Ovary (tissue), 9 donors: ENCODE measurements around the gene PNMA6E. TPM values are rescaled to one million over a fixed set of nuclear protein-coding genes. Genes with fewer than 3 reads are reported as not detected.

Experiments used
- DNase-seq, 5 donors: peaks; one replicate each; pipeline ENCODE4 v3.0.0-alpha.2; 2019 to 2020
- H3K27ac ChIP-seq, 2 donors: fragments of 200-600 bp; one replicate each; pipeline versions ENCODE4 v1.5.1 to v1.8.0; 2019 to 2022
- H3K27me3 ChIP-seq: fragments of 200-600 bp; one replicate; pipeline ENCODE4 v1.8.0; 2022
- H3K36me3 ChIP-seq: fragments of 200-600 bp; sonication (generic); one replicate; pipeline ENCODE4 v1.5.1; 2019
- H3K4me1 ChIP-seq: one replicate; pipeline ENCODE4 v1.8.1; 2013; ENCODE audit warnings: mild to moderate bottlenecking, moderate library complexity; ENCODE audit not compliant: insufficient read depth
- H3K4me3 ChIP-seq: fragments of 200-600 bp; sonication (generic); one replicate; pipeline ENCODE4 v1.5.1; 2017
- H3K9me3 ChIP-seq, 2 donors: fragments of 200-600 bp in 1 of 2; sonication (generic) in 1 of 2; one replicate each; pipeline versions ENCODE4 v1.5.1 to v1.8.1; 2013 to 2019; ENCODE audit warnings: mild to moderate bottlenecking in 1 of 2, moderate library complexity in 1 of 2
- CTCF ChIP-seq, 3 donors: fragments of 450-650 bp in 2 of 3; fragments of 200-600 bp in 1 of 3; IDR thresholded peaks; one replicate each; pipeline versions ENCODE4 v1.5.1 to v1.8.0; 2016 to 2022; ENCODE audit warnings: antibody characterized with exemption in 3 of 3, mild to moderate bottlenecking in 1 of 3
- EP300 ChIP-seq: sonication (generic); formaldehyde crosslinking; IDR thresholded peaks from one replicate; pipeline ENCODE4 v1.6.1; 2017; ENCODE audit warnings: antibody characterized with exemption
- POLR2A ChIP-seq: fragments of 450-650 bp; IDR thresholded peaks from one replicate; pipeline ENCODE4 v1.6.1; 2017; ENCODE audit warnings: antibody characterized with exemption, mild to moderate bottlenecking, moderate library complexity
- WGBS, 3 donors: extraction: QIAGEN DNeasy Blood & Tissue Kit in 1 of 3; methylation state at CpG; one replicate each; pipeline versions ENCODE4 v1.1.5 to v1.1.7; 2013 to 2017; 5-methylcytosine and 5-hydroxymethylcytosine counted together
- intact Hi-C, 4 donors: fragments of 100-400 bp; cut with DNase I; formaldehyde crosslinking; loops; one replicate each; pipeline versions ENCODE4 v1.11.0 to v1.15.1; 2022 to 2023
- polyA plus RNA-seq, 2 donors: library from polyadenylated mRNA; stranded (reverse); fragments of 200-250 nt in 1 of 2; fragments of 350-450 nt in 1 of 2; fragmentation: Illumina TruSeq in 1 of 2; extraction: RNeasy Lipid Tissue Mini Kit (QIAGEN cat#74804) in 1 of 2; gene quantifications; one replicate each; pipeline ENCODE4 v1.2.3, GENCODE V29; 2013 to 2014
- total RNA-seq, 7 donors: library from RNA; depleted of rRNA in 2 of 7; stranded (reverse); fragments of >200 nt in 2 of 7; fragmentation: NEBNext Ultra II Directional in 3 of 7; extraction: Animal tissue kit (Norgen Biotek cat#: 25700) in 3 of 7; gene quantifications; one replicate each; pipeline versions ENCODE4 v1.1.0 to v1.2.4, GENCODE V29; 2016 to 2023
- donor health status: DM: no; HTN: no; CAD: no; lungs with moderate emphysema.
- donor health status: DM: no; HTN: no; CAD: no.
- donor health status: Bipolar disorder and iron deficiency.
- donor health status: DM: yes; HTN: yes; CAD: no.
- donor health status: DM: no; HTN: no; CAD: no.
- donor health status: DM: yes; HTN: yes; CAD: no.

Gene PNMA6E
- total and polyA plus RNA-seq, 9 donors: 0.10 to 3.5 (median 2.5) TPM

DNA sequence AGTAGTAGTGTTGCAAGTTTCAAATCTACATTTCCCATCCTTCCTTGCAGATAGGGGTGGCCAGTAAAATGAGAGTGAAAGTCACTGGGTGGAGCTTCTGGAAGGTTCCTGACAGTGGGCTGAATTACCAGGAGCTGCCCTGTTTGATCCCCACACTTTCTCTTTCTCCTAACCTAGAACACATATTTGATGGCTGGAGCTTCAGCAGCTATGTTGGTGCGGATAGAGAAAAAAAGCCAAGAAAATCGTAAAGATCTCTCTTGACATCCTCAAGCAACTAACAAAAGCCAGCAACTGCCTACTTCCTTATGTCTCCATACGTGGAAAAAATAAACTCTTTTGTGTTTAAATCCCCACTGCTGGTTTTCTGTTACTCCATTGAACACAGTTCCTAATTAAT lies 35.0 kb downstream of the PNMA6E start:
- TF ChIP-seq POLR2A (no peak), CTCF (IDR thresholded peaks at IDR 0.05) (no peak), EP300 (no peak)
- H3K4me3 ChIP-seq: no peak overlapping the region
- 80 to 89% (median 82%) methylated on average over 3 of the region's 3 CpGs for WGBS, 3 donors

DNA sequence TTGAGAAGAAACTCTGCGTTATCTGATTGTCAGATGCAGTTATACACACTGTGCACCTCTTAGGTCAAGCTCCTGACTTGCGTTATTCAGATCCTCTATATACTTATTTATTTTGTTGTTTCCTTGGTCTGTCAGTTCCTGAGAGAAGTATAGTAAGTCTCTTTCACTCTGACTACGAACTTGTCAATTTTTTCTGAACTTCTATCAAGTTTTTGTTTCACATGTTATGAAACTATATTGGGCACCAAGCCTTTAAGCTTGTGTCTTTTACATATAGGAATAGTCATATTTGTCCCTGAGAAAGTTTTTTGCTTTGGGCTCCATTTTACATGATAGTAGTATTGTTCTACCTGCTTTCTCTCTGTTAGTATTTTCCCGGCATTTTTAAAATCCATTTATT lies 35.5 kb downstream of the PNMA6E start:
- intact Hi-C loops: no loop called here
- H3K4me3 ChIP-seq: no peak overlapping the region

More for the DNA sequence above, 35.0 kb downstream of the PNMA6E start:
- no peaks in the 10 kb centered on the region for H3K9me3 ChIP-seq
- H3K36me3 ChIP-seq: no peaks in the 10 kb centered on the region
- H3K4me1 ChIP-seq: peaks cover 8% of the 10 kb centered on the region
- H3K27ac ChIP-seq: no peak overlapping the region
- no peaks in the 10 kb centered on the region for H3K27me3 ChIP-seq
- intact Hi-C loops: no loop called here
- no peak for DNase-seq

DNA sequence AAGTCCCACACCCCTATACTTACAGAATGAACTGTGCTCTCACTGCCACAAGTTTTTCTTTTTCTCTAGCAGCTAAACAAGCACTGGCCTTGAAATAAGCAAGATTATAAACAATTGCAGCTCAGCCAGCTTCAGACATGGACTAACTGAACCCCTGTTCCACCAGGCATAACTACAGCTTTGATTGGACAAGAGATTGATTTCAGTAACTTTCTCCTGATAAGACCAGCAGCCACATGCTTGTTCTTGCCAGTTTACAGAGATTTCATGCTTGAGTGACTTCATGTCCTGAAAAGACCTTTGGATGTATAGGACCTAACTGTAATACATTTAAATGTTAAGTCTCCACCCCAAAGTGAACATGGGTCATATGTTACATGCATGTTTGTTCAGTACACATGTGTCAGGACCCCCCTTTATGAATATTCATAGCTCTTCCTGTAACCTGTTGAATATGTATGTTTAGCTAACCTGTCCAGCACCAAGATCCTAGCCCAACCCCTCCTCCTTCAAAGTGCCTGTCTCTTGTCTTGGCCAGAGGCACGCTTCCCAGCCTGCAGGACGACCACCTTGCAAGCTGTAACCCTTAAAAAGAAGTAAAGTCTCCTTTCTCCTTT lies 39.3 kb downstream of the PNMA6E start:
- WGBS, 3 donors: 28 to 37% (median 35%) methylated on average over 2 of the region's 2 CpGs
- no peaks in the 10 kb centered on the region for H3K27me3 ChIP-seq
- H3K36me3 ChIP-seq: no peaks in the 10 kb centered on the region
- peaks cover 4% of the 10 kb centered on the region for H3K4me1 ChIP-seq
- intact Hi-C loops: no loop called here
- no peak overlapping the region for H3K4me3 ChIP-seq
- H3K9me3 ChIP-seq: peaks cover 0 to 4% of the 10 kb centered on the region in 2 donors
- TF ChIP-seq POLR2A: no peak
- TF ChIP-seq CTCF (IDR thresholded peaks at IDR 0.05): no peak
- TF ChIP-seq EP300: no peak
- DNase-seq: peak in 1 of 5 donors; percentile 4
- peak overlapping the region in 1 of 2 donors; percentile 12 for H3K27ac ChIP-seq

More for the DNA sequence above, 35.5 kb downstream of the PNMA6E start:
- Histone ChIP-seq H3K27me3 (no peaks in the 10 kb centered on the region), H3K9me3 (no peaks in the 10 kb centered on the region), H3K4me1 (peaks cover 8% of the 10 kb centered on the region), H3K36me3 (no peaks in the 10 kb centered on the region), H3K27ac (no peak overlapping the region)
- TF ChIP-seq CTCF (IDR thresholded peaks at IDR 0.05) (no peak), EP300 (no peak), POLR2A (no peak)
- no peak for DNase-seq
- WGBS, 3 donors: 80 to 86% (median 81%) methylated on average over 4 of the region's 4 CpGs

DNA sequence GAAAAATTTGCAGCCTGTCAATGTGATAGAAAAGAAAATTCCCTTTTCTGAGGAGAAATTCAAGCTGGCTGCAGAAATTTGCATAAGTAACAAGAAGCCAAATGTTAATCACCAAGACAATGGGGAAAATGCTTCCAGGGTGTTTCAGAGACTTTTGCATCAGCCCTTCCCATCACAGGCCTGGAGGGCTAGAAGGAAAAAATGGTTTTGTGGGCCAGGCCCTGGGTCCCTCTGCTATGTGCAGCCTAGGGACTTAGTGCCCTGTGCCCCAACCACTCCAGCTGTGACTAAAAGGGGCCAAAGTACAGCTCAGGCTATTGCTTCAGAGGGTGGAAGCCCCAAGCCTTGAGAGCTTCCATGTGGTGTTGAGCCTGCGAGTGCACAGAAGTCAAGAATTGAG lies 43.3 kb downstream of the PNMA6E start:
- no peak for TF ChIP-seq EP300
- TF ChIP-seq POLR2A: no peak
- TF ChIP-seq CTCF (IDR thresholded peaks at IDR 0.05): no peak
- WGBS, 3 donors: 79 to 92% (median 85%) methylated on average over 1 of the region's 1 CpG
- H3K4me1 ChIP-seq: peaks cover 4% of the 10 kb centered on the region
- no peaks in the 10 kb centered on the region for H3K27me3 ChIP-seq
- no peaks in the 10 kb centered on the region for H3K36me3 ChIP-seq
- DNase-seq: no peak
- H3K27ac ChIP-seq: no peak overlapping the region
- H3K9me3 ChIP-seq: peaks cover 0 to 4% of the 10 kb centered on the region in 2 donors
- no peak overlapping the region for H3K4me3 ChIP-seq
- intact Hi-C loops: no loop called here
